GM23248 (cell line): Measurements from ENCODE around the gene PRXL2B. TPM values are rescaled to one million over a fixed set of nuclear protein-coding genes. Genes with fewer than 3 reads are reported as not detected.
"Not testable (repeated sequence)": the region's sequence is repeated elsewhere in the genome, so short reads cannot be mapped to it uniquely, and the experiment has no call there.

Source experiments
- DNase-seq: peaks from one replicate; pipeline ENCODE4 v3.0.0-alpha.2; 2015
- H2AFZ ChIP-seq: fragments of 200-600 bp; sonication (generic); 2 replicates; pipeline ENCODE4 v1.6.1; 2016; ENCODE audit warnings: antibody characterized with exemption
- H3F3A ChIP-seq: fragments of 200-600 bp; sonication (generic); 2 replicates; pipeline ENCODE4 v1.6.1; 2016; ENCODE audit warnings: mild to moderate bottlenecking, antibody characterized with exemption, mixed run types; ENCODE audit not compliant: insufficient read depth
- H3K27ac ChIP-seq: fragments of 200-600 bp; sonication (generic); 2 replicates; pipeline ENCODE4 v1.5.1; 2016; ENCODE audit warnings: mild to moderate bottlenecking
- H3K27me3 ChIP-seq: fragments of 200-600 bp; sonication (generic); replicated peaks from 2 replicates; pipeline ENCODE4 v1.6.1; 2016; ENCODE audit warnings: mild to moderate bottlenecking; ENCODE audit not compliant: insufficient read depth
- H3K36me3 ChIP-seq: fragments of 200-600 bp; sonication (generic); 2 replicates; pipeline ENCODE4 v1.6.1; 2016; ENCODE audit warnings: low read depth, mild to moderate bottlenecking
- H3K4me1 ChIP-seq: fragments of 200-600 bp; sonication (generic); 2 replicates; pipeline ENCODE4 v1.6.1; 2016; ENCODE audit warnings: mild to moderate bottlenecking; ENCODE audit not compliant: insufficient read depth
- H3K4me2 ChIP-seq: fragments of 200-600 bp; sonication (generic); one replicate; pipeline ENCODE4 v1.6.1; 2016; ENCODE audit warnings: mild to moderate bottlenecking; ENCODE audit not compliant: unreplicated experiment
- H3K4me3 ChIP-seq: fragments of 200-600 bp; sonication (generic); 2 replicates; pipeline ENCODE4 v1.5.1; 2016; ENCODE audit warnings: mild to moderate bottlenecking
- H3K79me2 ChIP-seq: fragments of 200-600 bp; sonication (generic); 2 replicates; pipeline ENCODE4 v1.6.1; 2016; ENCODE audit warnings: mild to moderate bottlenecking; ENCODE audit not compliant: insufficient read depth
- H3K9ac ChIP-seq: fragments of 200-600 bp; sonication (generic); 2 replicates; pipeline ENCODE4 v1.6.1; 2016; ENCODE audit warnings: mild to moderate bottlenecking
- H3K9me2 ChIP-seq: fragments of 200-600 bp; sonication (generic); 2 replicates; pipeline ENCODE4 v1.6.1; 2016; ENCODE audit warnings: mixed run types, mild to moderate bottlenecking, moderate library complexity; ENCODE audit not compliant: insufficient read depth
- H3K9me3 ChIP-seq: fragments of 200-600 bp; sonication (generic); one replicate; pipeline ENCODE4 v1.6.1; 2017; ENCODE audit warnings: low read depth
- H4K20me1 ChIP-seq: fragments of 200-600 bp; sonication (generic); 2 replicates; pipeline ENCODE4 v1.6.0; 2016; ENCODE audit not compliant: insufficient read depth
- EZH2 ChIP-seq: fragments of 200-600 bp; sonication (generic); IDR thresholded peaks from 2 replicates; pipeline ENCODE4 v1.6.1; 2018; ENCODE audit warnings: antibody characterized with exemption, mild to moderate bottlenecking; ENCODE audit not compliant: insufficient read depth, poor library complexity, severe bottlenecking
- EZH2phosphoT487 ChIP-seq: fragments of 200-600 bp; sonication (generic); IDR thresholded peaks from 2 replicates; pipeline ENCODE4 v1.6.1; 2018; ENCODE audit warnings: antibody characterized with exemption, moderate library complexity, mild to moderate bottlenecking, low read depth; ENCODE audit not compliant: insufficient read depth
- WGBS, 2 experiments: methylation state at CpG; one replicate each; pipeline ENCODE4 v1.1.6; 2015 to 2017; ENCODE audit warnings: low lambda C conversion rate in 2 of 2, low coverage in 1 of 2; ENCODE audit errors: missing lambda C conversion rate in 2 of 2; 5-methylcytosine and 5-hydroxymethylcytosine counted together
- in situ Hi-C: fragments of 300-500 bp; cut with MboI; formaldehyde crosslinking; loops from 2 replicates; pipeline ENCODE4 v1.15.0; 2020
- polyA plus RNA-seq: library from polyadenylated mRNA; unstranded; fragments of >200 nt; fragmentation: Nextera tagmentation; extraction: Ambion mirVana; gene quantifications from 2 replicates; pipeline ENCODE4 v1.2.1, GENCODE V29; 2016
- total RNA-seq: library from RNA; depleted of rRNA; stranded (reverse); fragments of >200 nt; shearing (Covaris generic); gene quantifications from 2 replicates; pipeline ENCODE4 v1.2.3, GENCODE V29; 2014

Gene PRXL2B
- total and polyA plus RNA-seq, 2 experiments from 2014 or later, result 11.3 to 13.5 TPM

DNA sequence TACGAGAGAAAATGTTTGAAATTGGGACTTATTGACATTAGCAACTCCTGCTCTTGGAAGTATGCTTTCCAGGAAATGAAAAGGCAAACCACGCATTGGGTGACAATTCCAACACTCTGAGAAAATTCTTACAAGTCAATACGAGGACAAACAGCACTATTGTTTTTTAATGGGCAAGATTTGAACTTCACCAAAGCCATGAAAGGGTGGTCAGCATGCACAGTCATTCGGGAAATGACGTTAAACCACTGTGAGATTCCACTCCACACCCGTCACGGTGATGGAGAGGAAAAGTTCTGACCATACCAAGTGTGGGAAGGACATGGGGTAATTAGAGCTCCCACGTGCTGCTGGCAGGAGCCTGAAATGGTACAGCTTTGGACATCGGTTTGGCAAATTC is 12.2 kb upstream of the PRXL2B start:
- Histone ChIP-seq H3K79me2 (no peaks in the 10 kb centered on the region), H3K4me2 (no peak overlapping the region), H3K9me2 (no peaks in the 10 kb centered on the region), H3K4me3 (no peak overlapping the region), H4K20me1 (no peaks in the 10 kb centered on the region), H3K27me3 (peaks cover 23% of the 10 kb centered on the region), H2AFZ (no peak overlapping the region), H3K4me1 (no peaks in the 10 kb centered on the region), H3K9ac (no peak overlapping the region), H3F3A (no peaks in the 10 kb centered on the region), H3K36me3 (no peaks in the 10 kb centered on the region), H3K9me3 (no peaks in the 10 kb centered on the region), H3K27ac (no peak overlapping the region)
- TF ChIP-seq EZH2 (no peak), EZH2phosphoT487 (no peak)
- in situ Hi-C loops, result no loop called here
- WGBS, 2 experiments, result 42 to 43% methylated on average over 9 of the region's 9 CpGs
- no peak for DNase-seq

- in situ Hi-C loops, result no loop called here
- Histone ChIP-seq H3K79me2 (no peaks in the 10 kb centered on the region), H3K9me2 (no peaks in the 10 kb centered on the region), H3F3A (no peaks in the 10 kb centered on the region), H3K9me3 (no peaks in the 10 kb centered on the region), H3K9ac (no peak overlapping the region), H3K4me3 (no peak overlapping the region), H3K27me3 (peaks cover 14% of the 10 kb centered on the region), H3K4me1 (no peaks in the 10 kb centered on the region), H3K36me3 (no peaks in the 10 kb centered on the region), H3K27ac (no peak overlapping the region), H3K4me2 (no peak overlapping the region), H4K20me1 (no peaks in the 10 kb centered on the region), H2AFZ (no peak overlapping the region)
- TF ChIP-seq EZH2 (no peak), EZH2phosphoT487 (no peak)
- no peak for DNase-seq
- 60 to 62% methylated on average over 16 to 23 of the region's 23 CpGs for WGBS, 2 experiments
These were observed 10.5 kb upstream of the PRXL2B start for GRCh38 chr1:2575801-2576663.

GRCh38 chr1:2577565-2578075 is 9.0 kb upstream of the PRXL2B start:
- H3K9me2 ChIP-seq, in situ Hi-C loops, H3F3A ChIP-seq, H3K4me2 ChIP-seq, H3K9me3 ChIP-seq, H3K27ac ChIP-seq, DNase-seq, H3K9ac ChIP-seq, H4K20me1 ChIP-seq, H3K36me3 ChIP-seq, H2AFZ ChIP-seq, H3K4me3 ChIP-seq, H3K4me1 ChIP-seq, H3K79me2 ChIP-seq: not testable (repeated sequence)
- H3K27me3 ChIP-seq, result peaks cover 14% of the 10 kb centered on the region
- 62 to 68% methylated on average over 14 to 22 of the region's 23 CpGs for WGBS, 2 experiments

GRCh38 chr1:2578758-2579118 is 7.8 kb upstream of the PRXL2B start:
- Histone ChIP-seq H3K27ac (no peak overlapping the region), H3K9me2 (no peaks in the 10 kb centered on the region), H3K9ac (no peak overlapping the region), H3K4me2 (no peak overlapping the region), H4K20me1 (no peaks in the 10 kb centered on the region), H3K9me3 (no peaks in the 10 kb centered on the region), H3K36me3 (no peaks in the 10 kb centered on the region), H3K27me3 (peaks cover 8% of the 10 kb centered on the region), H3K4me1 (no peaks in the 10 kb centered on the region), H3F3A (no peaks in the 10 kb centered on the region), H3K79me2 (no peaks in the 10 kb centered on the region), H2AFZ (no peak overlapping the region), H3K4me3 (no peak overlapping the region)
- TF ChIP-seq EZH2phosphoT487 (no peak), EZH2 (no peak)
- in situ Hi-C loops, result no loop called here
- DNase-seq, result no peak
- 63 to 69% methylated on average over 4 of the region's 4 CpGs for WGBS, 2 experiments
